TTC549 (cell line): ENCODE measurements around the gene DNAAF1.

ENCODE experiments used
- FAIRE-seq: peaks from 2 replicates; lab custom pipeline; 2012; peaks lifted over from hg19 to GRCh38; lab: Jason Lieb, UNC

Gene DNAAF1

DNA sequence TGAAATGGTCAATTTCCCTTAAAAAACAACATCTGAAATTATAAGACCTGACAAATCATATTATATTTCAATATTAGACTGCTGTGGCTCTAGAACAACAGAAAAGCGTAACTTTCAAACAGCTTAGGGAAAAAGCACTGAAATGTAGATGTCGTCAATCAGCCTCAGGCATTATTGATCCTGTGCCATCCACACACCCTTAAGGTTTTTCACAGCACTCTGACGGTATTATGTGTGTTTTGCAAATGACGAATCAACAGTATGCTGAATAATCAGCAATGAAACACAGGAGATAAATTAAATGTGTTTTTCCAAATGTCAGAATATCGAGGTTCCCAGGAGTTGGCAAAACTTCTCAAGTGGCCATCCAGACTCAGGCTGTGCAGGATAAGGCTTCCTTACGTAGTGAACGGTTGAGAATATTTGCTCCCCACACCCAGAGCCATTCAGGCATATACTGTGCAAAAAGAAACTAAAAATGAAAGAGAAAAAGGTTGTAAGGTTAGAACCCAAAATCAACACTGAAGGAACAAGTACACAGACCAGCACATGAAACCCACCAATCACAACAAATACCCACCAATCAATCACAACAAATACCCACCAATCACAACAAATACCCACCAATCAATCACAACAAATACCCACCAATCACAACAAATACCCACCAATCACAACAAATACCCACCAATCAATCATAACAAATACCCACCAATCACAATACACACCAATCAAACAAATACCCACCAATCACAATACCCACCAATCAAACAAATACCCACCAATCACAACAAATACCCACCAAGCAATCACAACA, 20.6 kb upstream of the DNAAF1 start:
- FAIRE-seq, result no peak

DNA sequence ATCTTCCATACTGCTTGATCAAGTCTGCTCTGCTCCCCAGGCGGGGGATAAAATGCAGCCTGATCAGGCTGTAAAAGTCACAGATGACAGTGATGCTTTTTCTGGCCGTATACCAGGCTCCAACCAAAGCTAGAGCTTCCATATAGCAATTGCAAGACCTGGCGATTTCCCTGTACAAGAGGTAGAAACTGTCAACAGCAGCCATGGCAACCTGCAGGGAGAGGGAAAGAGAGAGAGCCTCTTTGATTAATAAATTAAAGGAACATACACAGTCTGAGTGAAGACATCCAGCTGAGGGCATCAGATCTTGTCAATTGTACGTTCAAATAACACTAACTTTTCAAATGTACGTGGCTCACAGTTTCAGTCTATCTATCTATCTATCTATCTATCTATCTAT, 14.0 kb upstream of the DNAAF1 start:
- no peak for FAIRE-seq

DNA sequence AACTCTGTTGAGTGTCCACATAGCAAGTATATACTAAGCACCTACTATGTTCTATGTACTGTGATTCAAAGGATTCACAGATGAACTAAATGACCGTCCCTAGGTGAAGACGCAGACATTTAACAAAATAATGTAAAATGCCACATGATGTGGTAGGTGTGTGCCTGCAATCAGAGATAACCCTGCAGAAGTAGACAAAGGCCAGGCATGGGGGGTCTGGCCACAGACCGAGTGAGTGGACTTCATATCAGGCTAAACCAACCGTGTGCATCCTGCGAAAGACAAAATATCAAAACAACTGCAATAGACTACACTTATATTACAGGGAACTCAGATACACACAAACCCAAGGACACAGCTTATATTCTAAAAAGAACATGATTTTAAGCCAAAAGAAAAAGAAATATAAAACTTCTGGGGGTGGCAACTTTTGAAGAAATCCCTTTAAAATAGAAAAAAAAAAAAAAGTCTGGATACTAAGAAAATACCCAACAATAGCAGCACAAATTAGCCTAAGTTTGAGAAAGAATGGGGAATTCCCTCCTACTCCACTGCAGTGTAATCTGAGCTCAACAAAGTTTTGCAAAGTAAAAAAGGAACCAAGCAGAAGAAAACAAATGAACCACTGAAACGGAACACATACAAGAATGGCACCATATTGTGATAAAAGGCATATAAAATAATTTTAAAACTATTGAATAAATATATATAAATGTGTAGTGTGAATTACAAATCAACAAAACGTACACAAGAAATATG, 12.4 kb upstream of the DNAAF1 start:
- FAIRE-seq, result no peak

DNA sequence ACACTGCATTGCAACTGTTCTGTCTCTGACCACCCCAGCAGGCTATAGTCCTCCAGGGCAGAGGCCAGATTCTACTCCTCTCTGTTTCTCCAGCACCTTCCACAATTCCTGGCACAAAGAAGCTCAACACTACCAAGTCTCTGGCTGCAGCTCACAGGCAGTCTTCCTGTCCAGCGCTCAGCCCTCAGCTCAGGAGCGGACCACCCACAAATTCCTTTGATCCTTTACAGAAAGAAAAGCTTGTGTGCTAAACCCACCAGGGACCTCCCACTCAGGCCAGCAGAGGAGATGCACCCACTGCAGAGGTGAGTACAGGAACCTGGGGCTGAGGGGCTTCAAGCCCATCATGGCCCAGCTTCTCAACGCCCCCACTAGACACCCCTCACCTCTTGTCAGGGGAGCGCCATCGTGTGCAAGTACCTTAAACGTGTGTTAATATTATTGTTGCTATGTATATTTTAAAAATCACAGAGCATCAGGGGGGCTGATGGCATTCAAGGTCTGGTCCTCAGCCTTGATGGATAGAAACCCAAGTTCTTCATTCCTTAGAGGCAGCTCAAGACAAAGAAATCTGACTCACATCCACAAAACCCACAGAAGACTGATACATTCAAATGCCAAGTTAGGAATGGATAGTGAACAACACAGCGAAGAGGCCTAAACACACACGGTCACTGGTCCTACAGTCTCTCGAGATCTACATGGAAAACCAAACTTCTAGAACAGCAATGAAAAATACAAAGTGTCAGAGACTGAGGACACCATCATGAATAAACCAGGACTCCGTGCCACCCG, 8.6 kb upstream of the DNAAF1 start:
- no peak for FAIRE-seq

DNA sequence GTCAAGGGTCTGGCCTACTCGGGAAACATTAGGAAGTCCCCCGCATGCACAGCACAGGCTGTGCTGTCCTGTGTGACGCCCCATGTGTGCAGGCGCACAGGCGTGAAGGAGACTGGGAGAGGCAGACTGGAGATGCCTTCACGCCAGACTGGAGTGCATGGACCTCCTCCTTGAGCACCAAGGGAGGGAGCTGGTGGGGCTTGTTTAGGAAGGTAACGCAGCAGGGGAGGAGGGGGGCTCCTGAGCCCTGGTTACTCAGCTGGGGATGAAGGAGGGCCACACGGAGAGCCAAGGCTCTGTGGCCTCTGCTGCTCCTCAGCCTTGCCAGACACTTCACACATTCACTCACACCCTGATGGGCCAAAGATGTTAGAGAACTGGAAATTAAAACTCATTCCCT, 7.8 kb upstream of the DNAAF1 start:
- FAIRE-seq, result no peak

DNA sequence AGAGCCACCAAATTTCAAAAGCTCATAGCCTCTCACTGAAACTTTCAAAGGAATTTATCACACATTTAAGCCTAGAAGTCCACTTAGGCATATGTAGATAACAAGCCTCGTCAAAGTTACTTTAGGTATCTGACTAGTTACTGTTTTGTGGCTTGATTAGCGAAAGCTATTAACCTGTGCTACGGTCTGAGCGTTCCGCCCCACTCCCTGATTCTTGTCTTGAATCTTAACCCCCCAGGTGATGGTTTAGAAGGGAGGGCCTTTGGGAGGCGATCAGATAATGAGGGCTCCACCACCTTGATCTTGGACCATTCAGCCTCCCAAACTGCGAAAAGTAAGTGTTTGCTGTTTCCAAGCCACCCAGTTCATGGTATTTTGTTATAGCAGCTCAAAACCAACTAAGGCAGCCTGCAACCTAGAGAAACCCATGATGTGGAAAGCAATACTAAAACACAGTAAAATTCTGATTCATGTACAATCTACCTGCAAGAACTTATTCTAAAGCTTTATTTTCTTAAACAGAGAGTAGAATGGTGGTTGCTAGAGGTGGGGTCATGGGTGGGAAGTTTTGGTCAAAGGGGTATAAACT, 7.2 kb upstream of the DNAAF1 start:
- no peak for FAIRE-seq

DNA sequence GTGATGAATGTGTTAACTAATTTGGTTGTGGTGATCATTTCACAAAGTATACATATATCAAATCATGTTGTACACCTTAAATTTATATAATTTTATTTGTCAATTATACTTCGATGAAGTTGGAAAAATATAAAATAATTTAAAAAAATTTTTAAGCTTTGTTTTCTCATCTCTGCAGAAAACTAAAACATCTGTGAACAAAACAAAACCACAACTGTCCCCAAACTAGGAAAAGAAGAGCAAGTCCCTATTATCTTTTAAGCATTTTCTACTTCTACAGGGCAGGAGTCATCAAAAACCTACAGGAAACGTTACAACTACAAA, 6.6 kb upstream of the DNAAF1 start:
- no peak for FAIRE-seq

DNA sequence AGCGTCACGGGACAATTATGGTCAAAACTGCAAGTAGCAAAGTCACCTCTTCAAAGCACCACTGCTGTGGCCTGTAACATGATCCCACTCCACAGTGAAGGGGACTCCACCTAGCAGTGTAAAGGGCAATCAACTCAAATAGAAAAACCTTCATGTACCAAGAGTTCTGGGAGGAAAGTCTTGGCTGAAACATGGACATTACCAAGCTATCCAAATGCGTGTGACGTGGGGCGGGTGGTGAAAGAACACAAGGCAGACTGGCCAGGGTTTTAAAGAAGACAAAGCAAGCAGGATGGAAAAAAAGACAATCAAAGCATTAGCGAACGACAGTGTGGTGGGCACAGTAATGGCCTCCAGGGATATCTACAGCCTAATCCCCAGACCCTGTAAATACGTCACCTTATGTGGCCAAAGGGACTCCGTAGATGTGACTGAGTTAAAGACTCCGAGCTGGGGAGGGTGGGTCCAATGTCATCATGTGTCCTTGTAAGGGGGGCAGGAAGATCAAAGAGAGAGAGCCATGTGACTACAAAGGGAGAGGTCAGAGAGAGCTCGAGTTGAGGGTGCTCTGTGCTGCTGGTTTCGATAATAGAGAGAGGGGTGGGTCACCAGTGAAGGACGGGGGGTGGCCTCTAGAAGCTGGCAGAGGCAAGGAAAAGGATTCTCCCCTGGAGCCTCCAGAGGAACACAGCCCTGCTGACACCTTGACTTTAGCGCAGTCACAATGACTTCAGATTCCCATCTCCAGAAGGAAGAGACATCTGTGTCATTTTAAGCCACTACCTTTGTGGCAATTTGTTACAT, 6.1 kb upstream of the DNAAF1 start:
- FAIRE-seq, result no peak

DNA sequence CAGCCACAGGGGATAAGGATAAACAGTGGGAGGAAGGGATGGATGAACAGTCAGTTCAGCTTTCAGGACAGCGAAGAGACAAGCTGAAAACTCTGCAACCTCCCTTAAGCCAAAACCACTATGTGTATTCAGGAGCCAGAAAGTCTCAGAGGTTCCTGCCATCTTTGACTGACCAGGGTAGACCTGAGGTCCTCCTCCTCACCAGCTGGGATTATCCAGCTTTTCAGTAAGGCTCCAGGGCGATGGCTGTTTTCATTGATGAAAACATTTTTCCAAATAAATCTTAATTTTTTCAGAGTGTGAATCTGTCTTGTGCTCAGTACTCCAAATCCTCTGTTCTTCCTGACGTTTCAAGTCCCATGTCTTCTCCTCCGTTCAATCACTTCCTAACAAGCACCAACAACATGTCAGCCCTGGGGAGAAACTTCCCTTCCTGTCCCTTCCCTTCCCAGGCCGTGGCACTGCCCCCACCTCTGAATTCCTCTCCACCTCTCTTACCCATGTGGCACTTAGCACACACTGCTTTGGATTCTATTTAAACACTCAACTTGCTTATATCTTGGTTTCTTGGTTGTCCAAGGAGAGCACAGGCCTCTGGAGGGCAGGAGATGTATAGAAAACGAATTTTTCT, 5.4 kb upstream of the DNAAF1 start:
- no peak for FAIRE-seq

DNA sequence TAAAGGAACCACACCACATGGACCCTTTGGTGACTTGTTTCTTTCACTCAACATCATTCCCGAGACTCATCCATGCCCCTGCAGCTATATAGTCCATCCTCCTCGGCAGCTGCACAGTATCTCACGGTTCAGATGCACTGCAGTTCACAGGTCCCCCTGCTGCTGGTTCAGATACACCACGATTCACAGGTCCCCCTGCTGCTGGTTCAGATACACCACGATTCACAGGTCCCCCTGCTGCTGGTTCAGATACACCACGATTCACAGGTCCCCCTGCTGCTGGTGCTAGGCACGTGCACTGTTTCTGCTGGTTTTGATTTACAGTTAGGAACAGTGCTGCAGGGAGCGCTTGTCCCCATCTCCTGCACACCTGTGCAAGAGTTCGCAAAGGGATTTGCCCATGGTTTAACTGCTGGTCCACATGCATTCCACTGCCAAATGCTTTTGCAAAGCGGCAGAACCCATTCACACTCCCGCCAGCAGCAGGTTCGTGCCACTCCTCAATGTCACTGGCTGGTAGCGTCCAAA, 3.9 kb upstream of the DNAAF1 start:
- FAIRE-seq, result no peak

DNA sequence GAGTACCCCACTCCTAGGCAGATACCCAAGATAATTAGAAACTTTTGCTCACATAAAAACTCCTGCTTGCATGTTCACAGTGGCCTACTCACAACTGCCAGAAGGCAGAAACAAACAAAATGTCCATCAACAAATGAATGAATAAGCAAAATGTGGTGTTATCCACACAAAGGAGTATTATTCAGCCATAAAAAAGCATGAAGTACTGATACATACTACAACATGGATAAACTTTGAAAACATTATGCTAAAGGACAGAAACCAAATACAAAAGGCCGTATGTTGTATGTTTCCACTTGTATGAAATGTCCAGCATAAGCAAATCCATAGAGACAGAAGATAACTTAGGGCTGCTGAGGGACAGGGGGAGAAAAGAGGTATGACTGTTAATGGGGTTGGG, 2.0 kb upstream of the DNAAF1 start:
- FAIRE-seq, result no peak

DNA sequence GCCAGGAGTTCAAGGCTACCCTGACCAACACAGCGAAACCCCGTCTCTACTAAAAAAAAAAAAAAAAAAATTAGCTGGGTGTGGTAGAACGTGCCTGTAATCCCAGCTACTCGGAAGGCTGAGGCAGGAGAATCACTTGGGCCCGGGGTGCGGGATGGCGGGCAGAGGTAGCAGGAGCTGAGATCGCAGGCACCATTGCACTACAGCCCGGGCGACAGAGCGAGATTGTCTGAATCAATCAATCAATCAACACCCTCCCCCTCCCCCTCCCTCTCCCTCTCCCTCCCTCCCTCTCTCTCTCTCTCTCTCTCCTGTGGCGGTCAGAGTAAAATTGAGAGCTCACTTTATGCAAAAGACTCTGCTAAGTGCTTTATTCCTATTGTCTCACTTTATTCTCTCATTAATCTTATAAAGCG, 1.3 kb upstream of the DNAAF1 start:
- no peak for FAIRE-seq

DNA sequence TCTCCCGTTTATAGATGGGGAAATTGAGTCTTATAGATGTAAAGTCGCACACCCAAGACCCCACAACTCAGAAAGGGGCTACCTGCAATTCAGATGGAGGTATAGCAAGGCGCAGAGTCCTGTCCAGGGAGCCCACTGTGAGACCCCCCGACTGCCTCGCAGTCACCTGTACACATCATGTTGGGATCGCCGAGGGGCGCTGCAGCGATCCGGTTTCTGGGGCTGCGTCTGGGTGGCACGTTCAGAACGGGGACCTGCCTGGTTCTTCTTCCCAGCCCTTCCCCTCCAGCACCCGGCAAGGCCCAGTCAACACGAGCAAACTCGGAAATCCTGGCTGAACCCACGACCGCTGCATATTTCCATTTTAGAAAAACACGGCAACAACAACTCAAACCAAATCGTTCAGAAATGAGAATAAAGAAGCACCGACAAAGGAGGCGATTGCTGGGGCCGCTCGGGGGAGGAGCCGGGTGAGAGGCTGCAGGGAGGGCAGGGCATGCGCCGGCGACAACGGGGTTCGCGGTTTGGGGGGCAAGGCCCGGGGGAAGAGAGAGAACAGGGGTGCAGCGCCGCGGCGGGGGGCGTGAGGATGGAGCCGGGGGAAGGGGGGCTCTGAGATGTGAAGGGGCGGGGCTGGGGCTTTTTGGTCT, 774 bp upstream of the DNAAF1 start:
- no peak for FAIRE-seq

DNA sequence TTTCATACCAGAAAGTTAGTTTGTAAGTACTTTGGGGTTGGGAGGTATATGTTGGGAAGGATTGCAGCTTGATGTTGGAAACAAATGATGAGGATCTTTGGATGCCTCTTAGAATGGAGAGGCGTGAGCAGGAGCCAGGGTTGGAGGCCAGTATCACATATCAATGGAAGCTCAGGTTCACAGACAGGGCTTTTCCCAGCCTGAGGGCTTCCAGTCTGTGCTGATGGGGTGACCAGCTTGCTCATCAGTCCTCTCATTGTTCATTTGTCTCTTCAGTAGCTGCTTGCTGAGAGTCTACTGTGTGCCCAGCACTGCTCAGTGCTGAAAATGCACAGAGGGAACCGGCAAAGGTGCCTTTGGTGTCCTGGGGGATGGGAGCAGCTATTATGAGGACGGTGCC, 5.8 kb downstream of the DNAAF1 start:
- no peak for FAIRE-seq

DNA sequence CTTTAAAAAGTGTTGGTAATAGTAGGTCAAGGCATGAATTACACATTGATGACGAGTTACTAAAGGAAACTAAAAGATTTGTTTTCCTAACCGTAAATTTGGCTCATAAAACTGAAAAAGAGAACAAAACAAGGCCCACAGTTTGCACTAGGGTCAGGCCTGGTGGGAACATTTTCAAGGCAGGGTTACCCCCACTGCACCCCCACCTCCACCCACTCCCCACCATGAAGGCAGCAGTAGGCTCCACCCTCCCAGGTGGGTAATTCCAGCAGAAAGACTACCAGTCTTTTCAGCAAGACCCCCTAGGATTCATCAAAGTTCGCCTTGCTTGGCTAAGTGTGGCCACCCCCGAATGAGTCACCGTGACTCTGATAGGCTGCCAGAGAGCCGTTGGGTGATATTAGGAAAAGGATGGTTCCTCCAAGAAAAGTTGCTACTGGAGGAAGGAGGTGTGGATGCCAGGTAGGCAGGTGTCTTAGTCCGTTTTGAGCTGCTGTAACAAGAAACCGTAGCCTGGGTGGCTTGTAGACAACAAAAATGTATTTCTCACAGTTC, 8.6 kb downstream of the DNAAF1 start:
- no peak for FAIRE-seq

DNA sequence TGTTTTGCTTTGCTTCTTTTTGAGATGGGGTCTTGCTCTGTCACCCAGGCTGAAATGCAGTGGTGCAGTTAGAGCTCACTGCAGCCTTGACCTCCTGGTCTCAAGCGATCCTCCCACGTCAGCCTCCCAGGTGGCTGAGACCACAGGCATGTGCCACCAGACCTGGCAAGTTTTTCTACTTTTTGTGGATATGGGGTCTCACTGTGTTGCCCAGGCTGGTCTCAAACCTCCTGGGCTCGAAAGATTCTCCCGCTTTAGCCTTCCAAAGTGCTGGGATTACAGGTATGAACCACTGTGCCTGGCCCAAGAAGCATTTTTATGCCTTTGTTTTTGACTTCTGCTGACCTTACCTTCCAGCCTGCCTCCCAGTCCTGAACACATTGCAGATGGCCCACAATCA, 10.1 kb downstream of the DNAAF1 start:
- FAIRE-seq, result no peak

DNA sequence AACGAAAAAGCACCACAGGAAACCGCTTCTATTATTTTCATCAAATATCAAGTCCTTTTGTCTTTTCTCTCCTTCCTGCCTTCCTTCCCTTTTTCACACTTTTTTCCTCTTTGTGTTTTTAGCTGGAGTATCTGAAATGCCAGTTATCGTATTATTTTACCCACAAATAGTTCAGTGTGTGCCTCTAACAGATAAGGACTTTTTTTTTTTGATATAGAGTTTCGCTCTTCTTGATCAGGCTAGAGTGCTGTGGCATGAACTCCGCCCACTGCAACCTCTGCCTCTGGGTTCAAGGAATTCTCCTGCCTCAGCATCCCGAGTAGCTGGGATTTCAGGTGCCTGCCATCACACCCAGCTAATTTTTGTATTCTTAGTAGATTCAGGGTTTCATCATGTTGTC, 10.7 kb downstream of the DNAAF1 start:
- FAIRE-seq, result no peak

DNA sequence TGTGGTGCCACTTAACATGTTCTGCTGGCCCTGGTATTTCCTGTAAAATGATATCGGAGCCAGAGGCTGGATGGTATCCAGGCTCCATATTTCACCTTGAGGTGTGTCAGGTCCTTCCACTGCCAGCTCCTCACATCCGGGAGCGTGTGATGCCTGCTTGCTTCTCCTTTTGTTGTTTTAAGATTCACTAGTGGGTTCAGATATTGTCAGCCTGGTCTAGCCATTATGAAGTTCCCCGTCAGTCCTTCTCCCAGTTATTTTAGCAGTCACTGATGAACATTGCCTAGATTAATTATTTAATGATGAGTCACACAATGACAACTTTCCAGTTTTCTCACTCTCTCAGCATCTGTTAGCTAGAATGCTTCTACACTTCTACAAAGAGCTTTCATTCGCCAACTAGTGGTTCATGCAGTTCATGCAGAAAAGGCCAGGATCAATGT, 11.3 kb downstream of the DNAAF1 start:
- no peak for FAIRE-seq

DNA sequence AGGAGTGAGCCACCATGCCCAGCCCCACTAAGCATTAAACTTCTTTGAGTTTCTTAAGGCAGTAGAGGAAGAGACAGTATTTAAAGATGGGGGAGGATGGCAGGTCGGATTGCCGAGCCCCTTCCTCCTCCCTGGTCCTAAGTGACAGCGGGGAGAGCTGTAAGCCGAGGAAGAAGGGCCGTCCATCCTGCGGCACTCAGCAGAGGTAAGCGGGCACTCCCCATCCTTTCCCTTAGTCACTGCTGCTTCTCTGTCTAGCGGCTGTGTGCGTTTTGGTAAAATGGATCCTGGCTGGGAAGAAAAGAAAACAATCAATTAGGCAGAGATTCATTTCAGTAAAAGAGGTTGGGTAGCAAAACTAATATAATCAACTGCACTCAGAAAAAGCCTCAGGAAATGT, 13.9 kb downstream of the DNAAF1 start:
- no peak for FAIRE-seq

DNA sequence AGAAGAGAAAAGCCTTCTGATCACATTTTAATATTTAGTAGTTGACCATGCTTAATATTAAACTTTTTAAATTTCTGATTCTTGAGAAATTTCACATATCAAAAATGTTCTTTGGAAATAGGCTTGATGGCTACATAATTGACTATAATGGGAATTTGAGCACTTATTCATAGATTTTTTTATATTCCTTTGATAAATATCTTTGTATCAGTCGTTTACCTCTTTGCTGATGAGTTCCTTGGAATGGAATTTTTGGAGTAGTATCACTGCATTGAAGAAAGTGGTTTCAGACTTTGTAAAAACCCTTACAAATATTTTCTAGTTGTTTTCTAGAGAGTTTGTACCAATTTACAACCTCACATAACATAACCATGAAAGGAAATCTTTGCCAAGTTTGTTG, 14.7 kb downstream of the DNAAF1 start:
- FAIRE-seq, result no peak
